HEK293 (cell line): ENCODE measurements around the gene CMIP.
"Not testable (repeated sequence)": the region's sequence is repeated elsewhere in the genome, so short reads cannot be mapped to it uniquely, and the experiment has no call there.

ENCODE experiments used
- CTCF ChIA-PET: fragments of 350-600 bp; formaldehyde crosslinking; extraction: SDS; loops from one replicate; lab custom pipeline; 2021; ENCODE audit warnings: antibody characterized with exemption; lab: Yijun Ruan, JAX
- POLR2A ChIA-PET: fragments of 300-600 bp; formaldehyde crosslinking; extraction: SDS; loops from one replicate; lab custom pipeline; 2020; ENCODE audit warnings: antibody characterized with exemption, inconsistent platforms; lab: Yijun Ruan, JAX
- H3K27ac ChIP-seq: fragments of 200-500 bp; sonication (Bioruptor generic); 2 replicates; pipeline ENCODE4 v1.5.1; 2014; ENCODE audit warnings: low read depth, low read length, control low read depth, inconsistent platforms; ENCODE audit errors: extremely low read depth
- H3K36me3 ChIP-seq, 2 experiments: fragments of 200-500 bp in 1 of 2; sonication (Bioruptor generic) in 1 of 2; 1 replicate in 1 of 2; 2 replicates in 1 of 2; pipeline ENCODE4 v1.5.1; 2014 to 2017; ENCODE audit warnings: inconsistent platforms in 2 of 2, low read length in 2 of 2; ENCODE audit not compliant: control insufficient read depth in 2 of 2, insufficient read depth in 1 of 2
- H3K4me1 ChIP-seq: fragments of 200-500 bp; sonication (Bioruptor generic); 2 replicates; pipeline ENCODE4 v1.5.1; 2014; ENCODE audit warnings: mild to moderate bottlenecking, low read length, inconsistent platforms; ENCODE audit not compliant: control insufficient read depth, insufficient read depth
- H3K4me3 ChIP-seq: 2 replicates; pipeline ENCODE4 v1.5.1; 2011; ENCODE audit warnings: low read depth, mild to moderate bottlenecking, control low read depth, low read length, moderate library complexity
- H3K9me3 ChIP-seq: fragments of 200-500 bp; sonication (Bioruptor generic); 2 replicates; pipeline ENCODE4 v1.5.1; 2014; ENCODE audit warnings: low read depth, low read length, inconsistent platforms; ENCODE audit not compliant: control insufficient read depth, insufficient read depth
- EGR2 ChIP-seq: fragments of 450-650 bp; formaldehyde crosslinking; IDR thresholded peaks from 2 replicates; pipeline ENCODE4 v1.5.1; 2016; ENCODE audit warnings: low read depth, missing biosample characterization, missing genetic modification characterization
- GLIS2 ChIP-seq: fragments of 450-650 bp; formaldehyde crosslinking; IDR thresholded peaks from 2 replicates; pipeline ENCODE4 v1.5.1; 2016; ENCODE audit warnings: missing biosample characterization, missing genetic modification characterization
- IKZF3 ChIP-seq: fragments of 450-650 bp; IDR thresholded peaks from 2 replicates; pipeline ENCODE4 v1.5.0; 2018; ENCODE audit warnings: missing biosample characterization, mild to moderate bottlenecking, missing genetic modification characterization, moderate library complexity
- KLF9 ChIP-seq: fragments of 450-650 bp; formaldehyde crosslinking; IDR thresholded peaks from 2 replicates; pipeline ENCODE4 v1.5.1; 2016; ENCODE audit warnings: missing biosample characterization, missing genetic modification characterization, low read depth
- SP3 ChIP-seq: fragments of 450-650 bp; formaldehyde crosslinking; IDR thresholded peaks from 2 replicates; pipeline ENCODE4 v1.5.1; 2016; ENCODE audit warnings: missing biosample characterization, missing genetic modification characterization
- TCF7L2 ChIP-seq: IDR thresholded peaks from 2 replicates; pipeline ENCODE4 v1.6.1; 2011; ENCODE audit warnings: low read depth, mild to moderate bottlenecking, inconsistent platforms, low read length, moderate library complexity, borderline replicate concordance
- ZNF146 ChIP-seq: fragments of 450-650 bp; formaldehyde crosslinking; IDR thresholded peaks from 2 replicates; pipeline ENCODE4 v1.5.1; 2016; ENCODE audit warnings: missing biosample characterization, missing genetic modification characterization
- ZNF155 ChIP-seq: fragments of 450-650 bp; formaldehyde crosslinking; IDR thresholded peaks from 2 replicates; pipeline ENCODE4 v1.5.1; 2016; ENCODE audit warnings: missing biosample characterization, missing genetic modification characterization
- ZNF184 ChIP-seq: fragments of 450-650 bp; IDR thresholded peaks from 2 replicates; pipeline ENCODE4 v1.5.1; 2018; ENCODE audit warnings: missing biosample characterization, mild to moderate bottlenecking, missing genetic modification characterization
- ZNF530 ChIP-seq: fragments of 450-650 bp; formaldehyde crosslinking; IDR thresholded peaks from 2 replicates; pipeline ENCODE4 v1.5.1; 2016; ENCODE audit warnings: low read depth, missing biosample characterization, missing genetic modification characterization
- ZNF548 ChIP-seq: fragments of 450-650 bp; formaldehyde crosslinking; IDR thresholded peaks from 2 replicates; pipeline ENCODE4 v1.5.1; 2016; ENCODE audit warnings: missing biosample characterization, missing genetic modification characterization
- ZNF626 ChIP-seq: fragments of 450-650 bp; sonication (Bioruptor Pico); formaldehyde crosslinking; IDR thresholded peaks from 2 replicates; pipeline ENCODE4 v1.5.1; 2018; ENCODE audit warnings: missing biosample characterization, missing genetic modification characterization, inconsistent platforms
- ZNF768 ChIP-seq: fragments of 450-650 bp; formaldehyde crosslinking; IDR thresholded peaks from 2 replicates; pipeline ENCODE4 v1.5.1; 2018; ENCODE audit warnings: missing biosample characterization, mild to moderate bottlenecking, missing genetic modification characterization
- ZNF776 ChIP-seq: fragments of 450-650 bp; formaldehyde crosslinking; IDR thresholded peaks from 2 replicates; pipeline ENCODE4 v1.5.0; 2017; ENCODE audit warnings: missing biosample characterization, missing genetic modification characterization, borderline replicate concordance
- ZNF830 ChIP-seq: fragments of 450-650 bp; IDR thresholded peaks from 2 replicates; pipeline ENCODE4 v1.5.0; 2018; ENCODE audit warnings: missing biosample characterization, missing genetic modification characterization, low read depth, mild to moderate bottlenecking, moderate library complexity
- ZNF843 ChIP-seq: fragments of 450-650 bp; formaldehyde crosslinking; IDR thresholded peaks from 2 replicates; pipeline ENCODE4 v1.5.1; 2016; ENCODE audit warnings: missing biosample characterization, missing genetic modification characterization
- ZSCAN30 ChIP-seq: fragments of 450-650 bp; IDR thresholded peaks from 2 replicates; pipeline ENCODE4 v1.5.1; 2018; ENCODE audit warnings: missing biosample characterization, mild to moderate bottlenecking, missing genetic modification characterization, moderate library complexity

Gene CMIP

DNA sequence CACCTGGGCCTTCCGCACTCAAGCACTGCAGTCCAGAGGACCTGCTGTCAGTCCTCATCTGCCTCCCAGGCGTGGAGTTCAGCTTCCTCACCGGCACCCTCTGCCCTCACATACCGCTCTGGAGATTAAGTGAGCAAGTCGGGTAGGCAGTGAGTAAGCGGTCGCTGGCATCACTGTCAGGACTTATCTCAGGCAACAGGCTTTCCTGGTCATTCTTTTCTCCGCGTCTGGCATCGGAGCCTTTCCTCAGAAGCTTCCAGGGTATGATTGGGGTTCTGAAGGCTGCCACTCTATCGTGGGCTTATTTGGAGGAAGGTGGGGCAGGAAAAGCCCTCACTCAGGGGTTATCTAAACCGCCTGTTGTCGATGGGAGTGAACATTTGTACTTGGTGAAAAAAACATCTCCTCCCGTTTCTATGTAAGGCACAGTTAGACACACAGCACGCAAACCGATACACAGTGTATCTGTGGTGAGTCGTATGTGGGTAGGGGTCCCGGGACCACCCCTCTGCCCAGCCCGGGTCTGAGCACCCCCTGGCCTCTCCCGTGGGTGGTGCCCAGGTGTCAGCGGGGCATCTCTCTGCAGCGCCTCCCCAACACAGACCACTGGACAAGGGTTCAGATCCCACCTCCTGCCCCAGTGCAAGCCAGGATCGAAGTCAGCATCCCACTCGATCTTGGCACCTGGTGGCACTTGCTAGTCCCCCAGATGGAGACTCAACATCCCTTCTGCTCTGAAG, 242.0 kb downstream of the CMIP start (continued):
- no peak for TF ChIP-seq ZNF184 (tag by site-specific recombination)
- TF ChIP-seq, all 188 proteins: peak for 0

- POLR2A ChIA-PET = no interaction called here
These were observed 242.5 kb downstream of the CMIP start for GRCh38 chr16:81687131-81687456.

GRCh38 chr16:81688182-81688581, 243.6 kb downstream of the CMIP start:
- H3K4me1 ChIP-seq = no peaks in the 10 kb centered on the region
- TF ChIP-seq ZNF548 (tag by site-specific recombination) = no peak
- TF ChIP-seq KLF9 (tag by site-specific recombination) = no peak
- no peak for TF ChIP-seq TCF7L2
- TF ChIP-seq, all 188 proteins: peak for 0
- ChIA-PET POLR2A (no interaction called here), CTCF (interaction anchor here (0.9 to 1.8 kb wide), 2 partner anchors 9 to 139 kb away, joined by 3 to 5 read pairs; no protein-coding TSS in a partner anchor)
- Histone ChIP-seq H3K36me3 (peaks cover 0 to 24% of the 10 kb centered on the region in 2 experiments; a peak in 1 of 3 replicates), H3K9me3 (no peaks in the 10 kb centered on the region), H3K27ac (no peak overlapping the region), H3K4me3 (no peak overlapping the region)

More at GRCh38 chr16:81687131-81687456, 242.5 kb downstream of the CMIP start:
- Histone ChIP-seq H3K36me3 (peaks cover 0 to 13% of the 10 kb centered on the region in 2 experiments; a peak in 2 of 3 replicates), H3K9me3 (no peaks in the 10 kb centered on the region), H3K4me1 (no peaks in the 10 kb centered on the region), H3K27ac (no peak overlapping the region), H3K4me3 (no peak overlapping the region)
- TF ChIP-seq EGR2 (tag by site-specific recombination) (no peak), ZNF626 (tag by site-specific recombination) (no peak), ZNF843 (tag by site-specific recombination) (no peak), ZNF155 (tag by site-specific recombination) (no peak), GLIS2 (tag by site-specific recombination) (no peak), ZNF768 (tag by site-specific recombination) (no peak), SP3 (no peak), ZSCAN30 (no peak), ZNF530 (tag by site-specific recombination) (no peak), ZNF548 (tag by site-specific recombination) (no peak), IKZF3 (tag by site-specific recombination) (no peak), ZNF830 (tag by site-specific recombination) (no peak)
- CTCF ChIA-PET = interaction anchor here (0.9 to 1.8 kb wide), 2 partner anchors 10 to 138 kb away, joined by 3 to 5 read pairs; no protein-coding TSS in a partner anchor

DNA sequence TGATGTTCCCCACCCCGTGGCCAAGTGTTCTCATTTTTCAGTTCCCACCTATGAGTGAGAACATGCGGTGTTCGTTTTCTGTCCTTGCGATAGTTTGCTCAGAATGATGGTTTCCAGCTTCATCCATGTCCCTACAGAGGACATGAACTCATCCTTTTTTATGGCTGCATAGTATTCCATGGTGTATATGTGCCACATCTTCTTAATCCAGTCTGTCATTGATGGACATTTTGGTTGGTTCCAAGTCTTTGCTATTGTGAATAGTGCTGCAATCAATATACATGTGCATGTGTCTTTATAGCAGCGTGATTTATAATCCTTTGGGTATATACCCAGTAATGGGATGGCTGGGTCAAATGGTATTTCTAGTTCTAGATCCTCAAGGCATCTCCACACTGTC, 244.2 kb downstream of the CMIP start:
- H3K36me3 ChIP-seq = peaks cover 0 to 31% of the 10 kb centered on the region in 2 experiments; a peak in 1 of 3 replicates
- H3K4me3 ChIP-seq, POLR2A ChIA-PET: not testable (repeated sequence)
- peak; percentile 48; the same call in 1 of the 2 replicates for TF ChIP-seq ZNF146 (tag by site-specific recombination)
- TF ChIP-seq, all 188 proteins: peak for 1; not testable (repeated sequence) for 187
- CTCF ChIA-PET = interaction anchor here (1.8 kb wide), 1 partner anchor 8 kb away, joined by 5 read pairs; no protein-coding TSS in a partner anchor
- not testable (repeated sequence) for H3K27ac ChIP-seq, H3K9me3 ChIP-seq, H3K4me1 ChIP-seq

DNA sequence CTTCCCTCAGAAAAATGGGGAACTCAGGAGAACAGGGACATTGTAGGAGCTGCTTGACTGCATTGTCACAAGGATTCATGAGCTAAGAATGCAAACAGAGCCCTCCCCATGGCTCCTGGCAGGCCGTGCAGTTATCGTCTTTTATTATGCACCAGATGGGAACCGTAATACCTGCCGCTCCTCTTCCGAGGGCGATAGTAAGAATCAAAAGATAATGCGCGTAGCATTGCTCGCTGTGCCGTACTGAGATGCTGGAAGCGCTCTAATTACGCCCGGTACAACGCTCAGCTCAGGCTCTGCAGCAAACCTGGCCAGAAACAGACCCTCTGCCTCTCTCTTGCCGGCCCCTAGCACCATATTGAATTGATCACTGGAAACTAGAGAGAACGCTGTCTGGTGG, 247.4 kb downstream of the CMIP start:
- H3K4me3 ChIP-seq = no peak overlapping the region
- no peak overlapping the region for H3K27ac ChIP-seq
- TF ChIP-seq ZNF776 (tag by site-specific recombination) = no peak
- H3K9me3 ChIP-seq = no peaks in the 10 kb centered on the region
- CTCF ChIA-PET = no interaction called here
- H3K36me3 ChIP-seq = peaks cover 0 to 44% of the 10 kb centered on the region in 2 experiments; a peak in 1 of 3 replicates
- POLR2A ChIA-PET = no interaction called here
- H3K4me1 ChIP-seq = no peaks in the 10 kb centered on the region
